Activated T-cell treated with anti-CD3 and anti-CD28 coated beads, Interleukin-2, amount 50 U/mL, for 72 hours (primary cell): ENCODE measurements around the gene THAP6. TPM values are rescaled to one million over a fixed set of nuclear protein-coding genes. Genes with fewer than 3 reads are reported as not detected.

Experiments
- ATAC-seq, 2 donors: fragments of 150-1000 bp; cut with Tn5 transposase; replicated peaks in 1 of 2; 2 replicates each; pipeline ENCODE4 v1.10.0; 2021; ENCODE audit warnings: moderate library complexity in 2 of 2, mild to moderate bottlenecking in 1 of 2
- DNase-seq, 2 donors: peaks; one replicate each; pipeline ENCODE4 v3.0.0; 2021 to 2022; ENCODE audit warnings: mixed read lengths in 1 of 2
- H3K27ac Mint-ChIP-seq: one replicate; pipeline ENCODE4 v1.8.0; 2022; ENCODE audit warnings: mild to moderate bottlenecking, moderate library complexity, mixed read lengths
- H3K27me3 Mint-ChIP-seq: one replicate; pipeline ENCODE4 v1.8.0; 2022; ENCODE audit warnings: low read depth, mixed read lengths
- H3K36me3 Mint-ChIP-seq, 2 donors: one replicate each; pipeline ENCODE4 v1.8.0; 2022; ENCODE audit warnings: mixed read lengths in 2 of 2, mild to moderate bottlenecking in 1 of 2; ENCODE audit not compliant: insufficient read depth in 2 of 2
- H3K4me1 Mint-ChIP-seq: one replicate; pipeline ENCODE4 v1.8.0; 2022; ENCODE audit warnings: low read depth, mixed read lengths
- H3K4me3 Mint-ChIP-seq, 2 donors: one replicate each; pipeline ENCODE4 v1.8.0; 2022; ENCODE audit warnings: mild to moderate bottlenecking in 2 of 2, mixed read lengths in 2 of 2, moderate library complexity in 2 of 2
- H3K9me3 Mint-ChIP-seq, 2 donors: one replicate each; pipeline ENCODE4 v1.8.0; 2022; ENCODE audit warnings: mixed read lengths in 2 of 2
- total RNA-seq, 2 donors: library from RNA; stranded (reverse); gene quantifications; one replicate each; pipeline ENCODE4 v1.2.3, GENCODE V29; 2022

The THAP6 gene
- 10 to 100 TPM; 28.8 to 35.1 TPM for total RNA-seq

- Mint-ChIP-seq H3K4me1 (peaks cover 25% of the 10 kb centered on the region), H3K4me3 (no peak within 1 kb of the TSS), H3K9me3 (peaks cover 1 to 2% of the 10 kb centered on the region in 2 donors), H3K27me3 (no peaks in the 10 kb centered on the region), H3K36me3 (peaks cover 8 to 26% of the 10 kb centered on the region in 2 donors), H3K27ac (peak within 1 kb of the TSS; percentile 93)
- DNase-seq: peak; percentile 93 to 94
- ATAC-seq: peak; percentile 93 to 95
Observed at GRCh38 chr4:75514131-75514948, at the start of gene THAP6, which contains the start of gene RCHY1. THAP6 (plus strand) TSS chr4:75514473; CDS start chr4:75515453, 980 bp downstream. RCHY1 (minus strand) TSS chr4:75514403; CDS start chr4:75514286, 117 bp downstream.

GRCh38 chr4:75469896-75470295 lies 44.4 kb upstream of the THAP6 start:
- Mint-ChIP-seq H3K9me3 (no peaks in the 10 kb centered on the region), H3K36me3 (peaks cover 0 to 1% of the 10 kb centered on the region in 2 donors), H3K27ac (no peak overlapping the region), H3K27me3 (no peaks in the 10 kb centered on the region), H3K4me1 (no peaks in the 10 kb centered on the region), H3K4me3 (no peak overlapping the region)
- ATAC-seq: no peak
- DNase-seq: no peak

GRCh38 chr4:75470738-75471137 lies 43.5 kb upstream of the THAP6 start:
- no peak overlapping the region for H3K4me3 Mint-ChIP-seq

GRCh38 chr4:75477201-75477600 lies 37.1 kb upstream of the THAP6 start:
- Mint-ChIP-seq H3K27me3 (no peaks in the 10 kb centered on the region), H3K4me3 (no peak overlapping the region), H3K36me3 (peaks cover 22 to 38% of the 10 kb centered on the region in 2 donors), H3K4me1 (no peaks in the 10 kb centered on the region), H3K27ac (no peak overlapping the region), H3K9me3 (peaks cover 2 to 6% of the 10 kb centered on the region in 2 donors)
- ATAC-seq: no peak
- no peak for DNase-seq

More at GRCh38 chr4:75470738-75471137, 43.5 kb upstream of the THAP6 start:
- Mint-ChIP-seq H3K27ac (no peak overlapping the region), H3K27me3 (no peaks in the 10 kb centered on the region), H3K36me3 (peaks cover 0 to 1% of the 10 kb centered on the region in 2 donors), H3K9me3 (no peaks in the 10 kb centered on the region), H3K4me1 (no peaks in the 10 kb centered on the region)
- ATAC-seq (no peak), DNase-seq (no peak)

- ATAC-seq (no peak), DNase-seq (no peak)
- H3K9me3 Mint-ChIP-seq: no peaks in the 10 kb centered on the region
- H3K4me3 Mint-ChIP-seq: no peak overlapping the region
- H3K36me3 Mint-ChIP-seq: peaks cover 10 to 16% of the 10 kb centered on the region in 2 donors
- H3K27me3 Mint-ChIP-seq: no peaks in the 10 kb centered on the region
- no peak overlapping the region for H3K27ac Mint-ChIP-seq
- H3K4me1 Mint-ChIP-seq: no peaks in the 10 kb centered on the region
Observed at GRCh38 chr4:75484190-75484589, 30.1 kb upstream of the THAP6 start.

- Mint-ChIP-seq H3K27ac (no peak overlapping the region), H3K36me3 (peaks cover 4 to 8% of the 10 kb centered on the region in 2 donors), H3K4me1 (no peaks in the 10 kb centered on the region), H3K4me3 (no peak overlapping the region), H3K9me3 (no peaks in the 10 kb centered on the region), H3K27me3 (no peaks in the 10 kb centered on the region)
- ATAC-seq (no peak), DNase-seq (no peak)
Observed at GRCh38 chr4:75490155-75490554, 24.1 kb upstream of the THAP6 start.

- peaks cover 11 to 37% of the 10 kb centered on the region in 2 donors for H3K36me3 Mint-ChIP-seq
- peak overlapping the region; percentile 60 for H3K27ac Mint-ChIP-seq
- H3K4me3 Mint-ChIP-seq: no peak overlapping the region
- H3K9me3 Mint-ChIP-seq: no peaks in the 10 kb centered on the region
- H3K4me1 Mint-ChIP-seq: peaks cover 13% of the 10 kb centered on the region
- ATAC-seq (no peak), DNase-seq (no peak)
- no peaks in the 10 kb centered on the region for H3K27me3 Mint-ChIP-seq
Observed at GRCh38 chr4:75494563-75494962, 19.7 kb upstream of the THAP6 start.

GRCh38 chr4:75495476-75495875 lies 18.8 kb upstream of the THAP6 start:
- H3K9me3 Mint-ChIP-seq: no peaks in the 10 kb centered on the region
- H3K36me3 Mint-ChIP-seq: peaks cover 9 to 40% of the 10 kb centered on the region in 2 donors
- peaks cover 13% of the 10 kb centered on the region for H3K4me1 Mint-ChIP-seq
- H3K4me3 Mint-ChIP-seq: no peak overlapping the region
- DNase-seq: no peak
- no peak for ATAC-seq
- no peaks in the 10 kb centered on the region for H3K27me3 Mint-ChIP-seq
- peak overlapping the region; percentile 58 for H3K27ac Mint-ChIP-seq

- Mint-ChIP-seq H3K9me3 (no peaks in the 10 kb centered on the region), H3K4me1 (peaks cover 13% of the 10 kb centered on the region), H3K36me3 (peaks cover 9 to 40% of the 10 kb centered on the region in 2 donors), H3K27me3 (no peaks in the 10 kb centered on the region), H3K27ac (peak overlapping the region; percentile 79), H3K4me3 (no peak overlapping the region)
- DNase-seq (no peak), ATAC-seq (no peak)
Observed at GRCh38 chr4:75496406-75496805, 17.9 kb upstream of the THAP6 start.

- Mint-ChIP-seq H3K27ac (peak overlapping the region; percentile 29), H3K27me3 (no peaks in the 10 kb centered on the region), H3K4me3 (no peak overlapping the region), H3K9me3 (no peaks in the 10 kb centered on the region), H3K36me3 (peaks cover 9 to 38% of the 10 kb centered on the region in 2 donors), H3K4me1 (peaks cover 13% of the 10 kb centered on the region)
- ATAC-seq (no peak), DNase-seq (no peak)
Observed at GRCh38 chr4:75497133-75497532, 17.1 kb upstream of the THAP6 start.

- H3K4me3 Mint-ChIP-seq: no peak overlapping the region
- no peaks in the 10 kb centered on the region for H3K9me3 Mint-ChIP-seq
- H3K4me1 Mint-ChIP-seq: peaks cover 13% of the 10 kb centered on the region
- H3K27me3 Mint-ChIP-seq: no peaks in the 10 kb centered on the region
- H3K36me3 Mint-ChIP-seq: peaks cover 9 to 40% of the 10 kb centered on the region in 2 donors
- ATAC-seq: no peak
- H3K27ac Mint-ChIP-seq: no peak overlapping the region
- DNase-seq: no peak
Observed at GRCh38 chr4:75498041-75498440, 16.2 kb upstream of the THAP6 start.

GRCh38 chr4:75499900-75500299 lies 14.4 kb upstream of the THAP6 start:
- H3K9me3 Mint-ChIP-seq: no peaks in the 10 kb centered on the region
- ATAC-seq: no peak
- H3K27me3 Mint-ChIP-seq: no peaks in the 10 kb centered on the region
- H3K27ac Mint-ChIP-seq: no peak overlapping the region
- H3K36me3 Mint-ChIP-seq: peaks cover 8 to 40% of the 10 kb centered on the region in 2 donors
- H3K4me3 Mint-ChIP-seq: no peak overlapping the region
- no peak for DNase-seq
- peaks cover 13% of the 10 kb centered on the region for H3K4me1 Mint-ChIP-seq

- no peaks in the 10 kb centered on the region for H3K9me3 Mint-ChIP-seq
- no peak for DNase-seq
- no peaks in the 10 kb centered on the region for H3K27me3 Mint-ChIP-seq
- no peak overlapping the region for H3K4me3 Mint-ChIP-seq
- no peak for ATAC-seq
- H3K36me3 Mint-ChIP-seq: peaks cover 13 to 45% of the 10 kb centered on the region in 2 donors
- no peak overlapping the region for H3K27ac Mint-ChIP-seq
- peaks cover 6% of the 10 kb centered on the region for H3K4me1 Mint-ChIP-seq
Observed at GRCh38 chr4:75502671-75503070, 11.6 kb upstream of the THAP6 start.
